Measurements from ENCODE around the gene NUDT21. TPM values are rescaled to one million over a fixed set of nuclear protein-coding genes. Genes with fewer than 3 reads are reported as not detected.

The NUDT21 gene
- total RNA-seq, 1 experiment from 2014 or later, result 218 TPM

GRCh38 chr16:56481468-56482122, 30.5 kb upstream of the NUDT21 start:
- Histone ChIP-seq H3K4me3 (replicated peaks in 1 of 2; ENCODE audit: low read depth in 1 of 2, low read length in 2 of 2) (no peak overlapping the region), H2AFZ (ENCODE audit: low read depth, low read length, poor library complexity, severe bottlenecking) (no peak overlapping the region), H3K9ac (ENCODE audit: low read length) (no peak overlapping the region), H3K4me2 (ENCODE audit: low read length) (no peak overlapping the region), H3K4me1 (ENCODE audit: control insufficient read depth in 1 of 2, insufficient read depth in 2 of 2, low read length in 2 of 2) (peaks cover under 1 to 20% of the 10 kb centered on the region in 2 experiments; a peak in 2 of 4 replicates), H3K27ac (ENCODE audit: low read depth, low read length) (no peak overlapping the region), H3K9me2 (ENCODE audit: insufficient read depth) (no peaks in the 10 kb centered on the region), H3K27me3 (ENCODE audit: insufficient read depth, low read length) (no peaks in the 10 kb centered on the region), H3K9me3 (ENCODE audit: control insufficient read depth in 1 of 2, insufficient read depth in 1 of 2, low read depth in 1 of 2, low read length in 2 of 2) (no peaks in the 10 kb centered on the region), H4K20me1 (ENCODE audit: insufficient read depth) (no peaks in the 10 kb centered on the region), H3K79me2 (ENCODE audit: insufficient read depth, low read length) (no peaks in the 10 kb centered on the region), H3K36me3 (ENCODE audit: control insufficient read depth in 1 of 2, insufficient read depth in 2 of 2, low read length in 2 of 2) (peaks cover under 1 to 22% of the 10 kb centered on the region in 2 experiments; a peak in 3 of 4 replicates)
- POLR2A ChIA-PET, result no interaction called here
- RAD21 ChIA-PET (ENCODE audit: low non-redundant PET in 1 of 2, low total read pairs in 2 of 2, uncharacterized antibody in 2 of 2, unreplicated experiment in 2 of 2), result no interaction called here
- DNase-seq (ENCODE audit: low read depth, low spot score), result no peak
- CTCF ChIA-PET, result no interaction called here
- TF ChIP-seq SP1 (IDR thresholded peaks at IDR 0.05; ENCODE audit: low read depth), result peak; percentile 15; the same call in 1 of the 2 replicates
- TF ChIP-seq CBX3 (IDR thresholded peaks at IDR 0.05; ENCODE audit: low read depth), result no peak
- TF ChIP-seq EZH2 (IDR thresholded peaks at IDR 0.05), result no peak
- intact Hi-C loops (cut with micrococcal nuclease), result no loop called here
- no peak for ATAC-seq
- BruUV-seq (replicated peaks), result no TSS peak

DNA sequence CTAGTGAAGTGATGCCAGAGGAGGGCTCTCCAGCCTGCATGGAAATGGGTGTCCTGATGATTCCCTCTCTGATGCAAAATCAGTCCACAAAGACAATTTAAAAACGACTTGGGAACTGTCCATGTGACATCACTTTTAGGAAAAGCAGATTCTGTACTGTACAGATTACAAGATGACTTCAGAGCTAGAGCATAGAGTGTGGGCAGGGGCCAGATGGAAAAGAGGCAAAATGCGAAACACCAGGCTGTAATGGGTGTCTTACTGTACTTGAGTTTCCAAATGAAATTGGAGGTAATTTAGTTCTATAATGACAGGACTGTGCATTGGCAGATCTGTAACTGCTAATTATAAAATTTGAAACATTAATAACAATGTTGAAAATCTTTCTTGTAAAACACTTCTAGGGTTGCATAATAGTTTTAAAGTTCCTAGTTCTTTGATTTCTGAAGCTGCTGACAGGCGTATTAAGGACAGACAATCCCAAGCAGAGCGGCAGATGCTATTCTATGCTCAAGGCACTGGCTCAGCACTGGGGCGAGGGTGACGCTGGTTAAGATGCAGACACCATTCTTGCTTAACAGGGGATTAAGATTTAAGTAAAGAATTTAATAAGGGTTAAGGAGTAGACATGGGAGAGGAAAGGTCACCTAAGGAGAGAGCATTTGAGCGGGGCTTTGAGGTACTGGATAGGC, 29.8 kb upstream of the NUDT21 start:
- RAD21 ChIA-PET (ENCODE audit: low non-redundant PET in 1 of 2, low total read pairs in 2 of 2, uncharacterized antibody in 2 of 2, unreplicated experiment in 2 of 2), result no interaction called here
- no peak overlapping the region for H3K27ac ChIP-seq (ENCODE audit: low read depth, low read length)
- CTCF ChIA-PET, result no interaction called here
- no peak overlapping the region for H3K9ac ChIP-seq (ENCODE audit: low read length)
- no peaks in the 10 kb centered on the region for H3K27me3 ChIP-seq (ENCODE audit: insufficient read depth, low read length)
- H4K20me1 ChIP-seq (ENCODE audit: insufficient read depth), result no peaks in the 10 kb centered on the region
- peaks cover 6 to 28% of the 10 kb centered on the region in 2 experiments; a peak in 3 of 4 replicates for H3K36me3 ChIP-seq (ENCODE audit: control insufficient read depth in 1 of 2, insufficient read depth in 2 of 2, low read length in 2 of 2)
- TF ChIP-seq EZH2 (IDR thresholded peaks at IDR 0.05), result no peak
- no peak for ATAC-seq
- no TSS peak for BruUV-seq (replicated peaks)
- no peaks in the 10 kb centered on the region for H3K9me3 ChIP-seq (ENCODE audit: control insufficient read depth in 1 of 2, insufficient read depth in 1 of 2, low read depth in 1 of 2, low read length in 2 of 2)
- intact Hi-C loops (cut with micrococcal nuclease), result no loop called here
- no peaks in the 10 kb centered on the region for H3K79me2 ChIP-seq (ENCODE audit: insufficient read depth, low read length)
- no peak for DNase-seq (ENCODE audit: low read depth, low spot score)
- H3K9me2 ChIP-seq (ENCODE audit: insufficient read depth), result no peaks in the 10 kb centered on the region
- peaks cover 2 to 23% of the 10 kb centered on the region in 2 experiments; a peak in 2 of 4 replicates for H3K4me1 ChIP-seq (ENCODE audit: control insufficient read depth in 1 of 2, insufficient read depth in 2 of 2, low read length in 2 of 2)
- H3K4me2 ChIP-seq (ENCODE audit: low read length), result no peak overlapping the region
- H3K4me3 ChIP-seq (replicated peaks in 1 of 2; ENCODE audit: low read depth in 1 of 2, low read length in 2 of 2), result no peak overlapping the region
- POLR2A ChIA-PET, result no interaction called here
- H2AFZ ChIP-seq (ENCODE audit: low read depth, low read length, poor library complexity, severe bottlenecking), result no peak overlapping the region

All from HCT116 (cell line).